Hepatocyte (in vitro differentiated cells): ENCODE results near the gene DNAJA4. TPM values are rescaled to one million over a fixed set of nuclear protein-coding genes. Genes with fewer than 3 reads are reported as not detected.

Source experiments
- DNase-seq: peaks from one replicate; pipeline ENCODE4 v3.0.0-alpha.2; 2016; ENCODE audit warnings: low spot score
- H2AFZ ChIP-seq: fragments of 200-600 bp; sonication (generic); 2 replicates; pipeline ENCODE4 v1.6.0; 2016; ENCODE audit warnings: antibody characterized with exemption, mild to moderate bottlenecking
- H3K27ac ChIP-seq: fragments of 200-600 bp; sonication (generic); 2 replicates; pipeline ENCODE4 v1.5.1; 2016; ENCODE audit warnings: mild to moderate bottlenecking
- H3K27me3 ChIP-seq: fragments of 200-600 bp; sonication (generic); 2 replicates; pipeline ENCODE4 v1.6.1; 2016
- H3K36me3 ChIP-seq: fragments of 200-600 bp; sonication (generic); replicated peaks from 2 replicates; pipeline ENCODE4 v1.5.1; 2016; ENCODE audit warnings: low read depth; ENCODE audit not compliant: insufficient read depth
- H3K4me1 ChIP-seq: fragments of 200-600 bp; sonication (generic); 2 replicates; pipeline ENCODE4 v1.5.1; 2016; ENCODE audit warnings: mild to moderate bottlenecking, moderate library complexity; ENCODE audit not compliant: insufficient read depth
- H3K4me2 ChIP-seq: fragments of 200-600 bp; sonication (generic); 2 replicates; pipeline ENCODE4 v1.6.0; 2016
- H3K4me3 ChIP-seq: fragments of 200-600 bp; sonication (generic); 2 replicates; pipeline ENCODE4 v1.5.1; 2016; ENCODE audit warnings: mild to moderate bottlenecking
- H3K79me2 ChIP-seq: fragments of 200-600 bp; sonication (generic); 2 replicates; pipeline ENCODE4 v1.6.0; 2017; ENCODE audit warnings: mild to moderate bottlenecking
- H3K9me2 ChIP-seq: fragments of 200-600 bp; sonication (generic); replicated peaks from 2 replicates; pipeline ENCODE4 v1.6.0; 2017; ENCODE audit warnings: mild to moderate bottlenecking; ENCODE audit not compliant: insufficient read depth
- H3K9me3 ChIP-seq: fragments of 200-600 bp; sonication (generic); 2 replicates; pipeline ENCODE4 v1.5.1; 2016; ENCODE audit warnings: low read depth, mild to moderate bottlenecking
- H4K20me1 ChIP-seq: fragments of 200-600 bp; sonication (generic); 2 replicates; pipeline ENCODE4 v1.6.0; 2016; ENCODE audit warnings: mild to moderate bottlenecking; ENCODE audit not compliant: insufficient read depth, poor library complexity, severe bottlenecking
- EZH2 ChIP-seq: fragments of 200-600 bp; sonication (generic); IDR thresholded peaks from 2 replicates; pipeline ENCODE4 v1.6.1; 2016; ENCODE audit warnings: antibody characterized with exemption, mild to moderate bottlenecking, borderline replicate concordance
- EZH2phosphoT487 ChIP-seq: fragments of 200-600 bp; sonication (generic); IDR thresholded peaks from one replicate; pipeline ENCODE4 v1.6.1; 2018; ENCODE audit warnings: antibody characterized with exemption, mild to moderate bottlenecking, low read depth, moderate library complexity; ENCODE audit not compliant: unreplicated experiment, severe bottlenecking
- WGBS: methylation state at CpG from one replicate; pipeline ENCODE4 v1.1.6; 2016; ENCODE audit warnings: low lambda C conversion rate; ENCODE audit errors: missing lambda C conversion rate; 5-methylcytosine and 5-hydroxymethylcytosine counted together
- polyA plus RNA-seq: library from polyadenylated mRNA; unstranded; fragments of >200 nt; fragmentation: Nextera tagmentation; extraction: Ambion mirVana; gene quantifications from 2 replicates; pipeline ENCODE4 v1.2.1, GENCODE V29; 2016
- total RNA-seq: library from RNA; depleted of rRNA; stranded (reverse); fragments of >200 nt; gene quantifications from 2 replicates; pipeline ENCODE4 v1.2.3, GENCODE V29; 2014
- TF ChIP-seq, protein P1 (sequence below): fragments of 200-600 bp; sonication (generic); IDR thresholded peaks from 2 replicates; pipeline ENCODE4 v1.5.1; 2016; ENCODE audit warnings: antibody characterized with exemption, mild to moderate bottlenecking; ENCODE audit not compliant: poor library complexity

The DNAJA4 gene
- total and polyA plus RNA-seq, 2 experiments from 2014 or later = 2.8 to 3.6 TPM

DNA sequence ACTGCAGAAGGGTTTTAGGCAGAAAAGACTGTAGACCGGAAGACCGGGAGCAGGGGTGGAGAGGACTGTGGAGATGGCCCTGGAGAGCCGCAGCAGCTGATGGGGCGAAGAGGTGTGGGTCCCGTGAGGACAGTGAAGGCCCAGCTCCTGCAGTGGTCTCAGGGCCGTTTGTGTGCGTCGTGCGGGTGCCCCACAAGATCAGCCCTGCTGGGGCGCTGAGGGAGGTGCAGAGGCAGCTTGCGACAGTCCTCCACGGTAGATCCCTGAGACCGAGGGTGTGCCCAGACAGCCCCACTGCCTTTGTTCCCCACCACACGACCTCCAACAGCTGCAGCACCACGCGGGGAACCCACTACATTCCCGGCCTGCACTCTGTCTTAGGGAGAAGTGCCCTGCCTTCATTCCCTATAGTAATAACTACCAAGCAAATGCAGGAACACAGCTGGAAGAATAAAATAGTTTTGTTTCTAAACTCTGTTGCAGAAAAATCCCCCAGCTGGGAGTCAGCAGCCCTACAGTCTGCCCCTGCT is 56.7 kb downstream of the DNAJA4 start:
- Histone ChIP-seq H3K79me2 (no peaks in the 10 kb centered on the region), H3K36me3 (no peaks in the 10 kb centered on the region), H3K9me3 (no peaks in the 10 kb centered on the region), H3K4me2 (no peak overlapping the region), H3K4me3 (no peak overlapping the region), H3K9me2 (no peaks in the 10 kb centered on the region), H2AFZ (no peak overlapping the region), H3K27ac (no peak overlapping the region), H4K20me1 (no peaks in the 10 kb centered on the region), H3K27me3 (no peaks in the 10 kb centered on the region), H3K4me1 (peaks cover 25% of the 10 kb centered on the region)
- WGBS = 80% methylated on average over 17 of the region's 17 CpGs
- TF ChIP-seq, protein P1, sequence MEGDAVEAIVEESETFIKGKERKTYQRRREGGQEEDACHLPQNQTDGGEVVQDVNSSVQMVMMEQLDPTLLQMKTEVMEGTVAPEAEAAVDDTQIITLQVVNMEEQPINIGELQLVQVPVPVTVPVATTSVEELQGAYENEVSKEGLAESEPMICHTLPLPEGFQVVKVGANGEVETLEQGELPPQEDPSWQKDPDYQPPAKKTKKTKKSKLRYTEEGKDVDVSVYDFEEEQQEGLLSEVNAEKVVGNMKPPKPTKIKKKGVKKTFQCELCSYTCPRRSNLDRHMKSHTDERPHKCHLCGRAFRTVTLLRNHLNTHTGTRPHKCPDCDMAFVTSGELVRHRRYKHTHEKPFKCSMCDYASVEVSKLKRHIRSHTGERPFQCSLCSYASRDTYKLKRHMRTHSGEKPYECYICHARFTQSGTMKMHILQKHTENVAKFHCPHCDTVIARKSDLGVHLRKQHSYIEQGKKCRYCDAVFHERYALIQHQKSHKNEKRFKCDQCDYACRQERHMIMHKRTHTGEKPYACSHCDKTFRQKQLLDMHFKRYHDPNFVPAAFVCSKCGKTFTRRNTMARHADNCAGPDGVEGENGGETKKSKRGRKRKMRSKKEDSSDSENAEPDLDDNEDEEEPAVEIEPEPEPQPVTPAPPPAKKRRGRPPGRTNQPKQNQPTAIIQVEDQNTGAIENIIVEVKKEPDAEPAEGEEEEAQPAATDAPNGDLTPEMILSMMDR = no peak
- DNase-seq = no peak

DNA sequence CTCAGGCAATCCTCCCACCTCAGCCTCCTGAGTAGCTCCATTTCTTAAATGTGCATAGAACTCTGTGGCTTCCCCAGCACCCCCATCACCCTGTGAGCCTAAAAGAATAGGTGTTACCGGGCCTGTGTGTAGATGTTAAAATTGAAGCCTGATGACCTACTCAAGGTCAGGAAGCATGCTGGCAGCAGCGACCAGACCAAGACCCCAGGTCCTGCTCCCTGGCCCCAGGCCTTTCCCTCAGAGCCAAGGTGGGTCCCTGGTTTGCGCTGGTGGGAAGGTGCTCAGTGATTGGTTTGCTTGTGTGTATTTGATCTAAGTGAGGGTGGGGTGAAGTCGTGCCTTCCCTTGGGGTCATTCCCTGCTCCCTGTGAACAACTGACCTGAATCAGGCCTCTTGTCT is 57.4 kb downstream of the DNAJA4 start:
- no peak overlapping the region for H2AFZ ChIP-seq

DNA sequence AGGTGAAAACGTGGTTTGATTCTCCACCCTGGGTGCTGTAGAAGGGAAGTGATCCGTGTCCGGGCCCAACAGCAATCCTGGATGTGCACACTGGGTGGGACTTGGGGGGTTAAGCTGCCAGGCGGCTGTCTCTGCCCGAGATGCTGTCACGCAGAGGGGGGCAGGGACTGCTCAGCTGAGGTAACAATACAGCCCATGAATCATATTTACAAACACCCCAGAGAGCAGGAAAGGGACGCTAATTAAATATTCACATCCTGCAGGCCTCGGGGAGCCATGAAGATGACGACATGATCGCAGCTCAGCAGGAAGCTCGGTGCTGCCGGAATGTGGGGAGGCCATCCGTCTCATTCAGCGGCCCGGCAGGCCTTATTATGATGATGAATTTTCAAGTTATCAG is 57.9 kb downstream of the DNAJA4 start:
- Histone ChIP-seq H3K4me1 (peaks cover 15% of the 10 kb centered on the region), H3K27me3 (no peaks in the 10 kb centered on the region), H3K79me2 (no peaks in the 10 kb centered on the region), H3K4me2 (no peak overlapping the region), H4K20me1 (no peaks in the 10 kb centered on the region), H3K9me2 (no peaks in the 10 kb centered on the region), H3K4me3 (no peak overlapping the region), H2AFZ (no peak overlapping the region), H3K9me3 (no peaks in the 10 kb centered on the region), H3K36me3 (no peaks in the 10 kb centered on the region), H3K27ac (no peak overlapping the region)
- TF ChIP-seq EZH2 (no peak), EZH2phosphoT487 (no peak)
- TF ChIP-seq, protein P1 = no peak
- DNase-seq = no peak
- WGBS = 46% methylated on average over 15 of the region's 15 CpGs

More for the DNA sequence above, 57.4 kb downstream of the DNAJA4 start:
- H3K9me2 ChIP-seq = no peaks in the 10 kb centered on the region
- no peaks in the 10 kb centered on the region for H4K20me1 ChIP-seq
- H3K4me2 ChIP-seq = no peak overlapping the region
- WGBS = 79% methylated on average over 4 of the region's 4 CpGs
- DNase-seq = no peak
- no peaks in the 10 kb centered on the region for H3K36me3 ChIP-seq
- no peaks in the 10 kb centered on the region for H3K9me3 ChIP-seq
- H3K79me2 ChIP-seq = no peaks in the 10 kb centered on the region
- no peak overlapping the region for H3K4me3 ChIP-seq
- H3K27me3 ChIP-seq = no peaks in the 10 kb centered on the region
- H3K4me1 ChIP-seq = peaks cover 20% of the 10 kb centered on the region
- no peak overlapping the region for H3K27ac ChIP-seq
- TF ChIP-seq, protein P1 = no peak
- TF ChIP-seq EZH2 (no peak), EZH2phosphoT487 (no peak)
